GM19372 (cell line): ENCODE data around the gene ZBTB42.

Experiments used
- ATAC-seq: cut with Tn5 transposase; IDR thresholded peaks from one replicate; pipeline ENCODE4 v1.9.1; 2021; ENCODE audit warnings: mild to moderate bottlenecking, low read depth, moderate library complexity; ENCODE audit not compliant: unreplicated experiment

ZBTB42 gene

DNA sequence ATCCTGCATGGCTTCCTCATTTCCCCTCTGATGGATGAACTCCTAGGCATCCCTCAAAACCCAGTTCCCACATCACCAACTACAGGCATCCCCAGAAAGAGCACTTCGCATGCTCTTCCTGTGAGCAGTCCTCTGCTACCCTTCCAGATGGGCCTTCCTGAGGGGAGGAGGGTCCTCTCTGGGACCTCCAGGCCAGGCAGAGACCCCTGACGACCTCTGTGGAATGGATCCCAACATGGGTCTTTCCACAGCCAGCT lies 7.3 kb upstream of the ZBTB42 start:
- ATAC-seq = no peak

DNA sequence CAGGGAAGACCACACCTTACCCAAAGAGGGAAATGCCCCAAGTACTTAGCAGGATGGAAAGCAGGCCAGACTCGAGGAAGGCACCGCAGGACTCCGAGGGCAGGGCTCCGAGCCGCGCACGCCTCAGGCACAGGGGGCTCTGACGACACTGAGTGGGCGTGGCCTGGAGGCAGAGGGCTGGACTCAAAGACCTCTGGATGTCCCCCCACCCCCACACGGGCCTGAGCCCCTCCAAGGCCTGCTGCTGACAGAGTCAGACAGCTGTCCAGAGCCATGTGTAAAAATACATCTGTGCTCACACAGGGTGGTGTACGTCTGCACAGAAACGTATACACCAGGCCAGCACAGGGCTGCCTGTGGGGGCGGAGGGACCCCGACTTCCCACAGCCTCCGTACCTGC lies 6.8 kb upstream of the ZBTB42 start:
- ATAC-seq = no peak

DNA sequence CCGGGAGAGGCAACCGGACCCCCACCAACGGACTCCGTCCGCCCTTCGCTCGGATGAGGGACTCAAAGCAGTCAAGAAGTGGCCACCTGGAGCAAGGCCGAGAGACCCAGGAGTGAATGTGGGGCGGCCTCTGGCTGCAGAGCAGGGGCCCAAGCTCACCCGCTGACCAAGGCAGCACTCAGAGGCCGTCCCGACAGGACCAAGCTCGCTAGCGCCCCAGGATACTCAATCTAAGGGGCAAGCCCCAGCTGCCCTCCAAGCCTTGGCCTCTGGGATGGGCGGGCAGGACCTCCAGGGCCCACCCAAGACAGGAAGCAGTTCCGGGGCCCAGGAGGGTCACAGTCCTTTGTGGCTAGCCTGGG lies 6.3 kb upstream of the ZBTB42 start:
- no peak for ATAC-seq

DNA sequence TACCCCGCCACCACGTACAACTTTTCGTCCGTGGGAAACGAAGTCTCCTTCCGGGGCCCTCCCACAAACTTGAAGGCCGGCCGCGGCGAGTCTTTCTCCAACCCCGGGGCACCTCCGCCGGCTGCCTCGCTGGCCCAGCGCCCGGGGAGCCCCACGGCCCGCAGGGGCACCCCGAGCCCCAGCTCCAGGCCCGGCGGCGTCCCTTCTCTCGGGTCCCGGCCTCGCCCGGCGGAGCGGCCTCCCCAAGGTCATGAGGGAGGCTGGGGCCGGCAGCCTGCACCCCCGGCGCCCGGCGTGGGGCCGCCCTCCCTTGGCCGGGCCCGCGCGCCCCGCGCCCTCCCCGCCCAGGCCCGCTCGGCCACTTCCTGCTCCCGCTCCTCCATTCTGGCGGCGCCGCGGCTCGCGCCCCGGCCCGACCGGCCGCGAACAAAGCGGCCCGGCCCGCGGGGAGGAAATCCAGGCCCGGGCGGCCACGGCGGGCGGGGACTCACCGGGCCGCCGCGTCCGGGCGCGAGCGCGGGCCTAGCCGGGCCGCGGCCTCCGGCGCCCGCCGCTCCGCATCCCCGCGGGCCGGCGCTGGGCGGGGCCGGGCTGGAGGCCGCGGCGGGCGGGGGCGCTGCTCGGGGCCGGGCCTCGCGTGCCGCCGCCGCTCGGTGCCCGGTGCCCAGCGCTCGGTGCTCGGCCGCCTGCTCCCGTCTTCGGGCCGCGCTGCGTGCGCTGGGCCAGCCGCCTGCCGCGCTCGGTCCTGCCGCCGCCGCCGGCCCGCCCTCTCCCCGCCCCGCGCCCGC lies 5.7 kb upstream of the ZBTB42 start, which contains the start of gene AKT1:
AKT1 (minus strand) TSS at position 756 of the 788 bp plus-strand sequence. CDS start 3,105 bp downstream, outside the sequence.
- peak; percentile 43 for ATAC-seq

DNA sequence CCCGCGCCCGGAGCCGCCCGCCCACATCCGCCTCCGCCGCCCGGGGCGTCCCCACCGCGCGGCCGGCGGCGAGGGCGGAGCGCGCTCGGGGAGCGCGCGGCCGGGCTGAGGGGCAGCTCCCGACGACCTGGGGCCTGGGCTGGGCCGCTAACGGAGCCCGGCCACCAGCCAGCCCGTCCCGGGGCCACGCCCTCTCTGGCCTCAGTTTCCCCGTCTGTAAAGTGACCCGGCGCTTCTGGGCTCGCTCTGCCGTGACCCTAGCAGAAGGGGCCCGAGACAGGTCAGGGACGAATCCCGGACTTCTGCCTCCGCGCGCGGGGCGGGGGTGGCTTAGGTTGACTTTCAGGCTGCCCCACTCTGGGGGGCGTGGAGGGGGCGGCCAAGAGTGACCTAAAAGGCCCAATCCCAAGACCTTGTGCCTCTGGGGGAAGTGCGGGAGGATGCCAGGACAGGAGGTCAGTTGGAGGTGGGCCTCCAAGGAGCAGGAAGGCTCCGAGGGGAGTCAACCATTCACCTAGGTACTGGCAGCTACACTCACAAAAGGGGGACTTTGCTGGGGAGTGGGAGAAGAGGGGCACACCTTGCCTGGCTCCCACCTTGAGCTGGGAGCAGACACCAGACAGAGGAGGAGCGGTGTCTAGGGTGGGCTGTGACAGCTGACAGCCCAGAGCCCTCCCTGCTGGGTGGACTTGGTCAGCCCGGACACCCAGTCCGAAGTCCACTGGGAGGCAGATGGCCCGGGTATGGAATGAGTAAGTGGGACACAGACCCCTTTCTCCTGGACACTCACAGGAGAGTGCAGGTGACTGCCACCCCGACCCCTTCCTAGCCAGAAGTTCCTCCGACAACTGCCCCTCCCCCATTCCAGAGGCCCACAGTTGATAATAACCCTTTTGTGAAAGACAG lies 4.9 kb upstream of the ZBTB42 start:
- peak; percentile 3 for ATAC-seq

DNA sequence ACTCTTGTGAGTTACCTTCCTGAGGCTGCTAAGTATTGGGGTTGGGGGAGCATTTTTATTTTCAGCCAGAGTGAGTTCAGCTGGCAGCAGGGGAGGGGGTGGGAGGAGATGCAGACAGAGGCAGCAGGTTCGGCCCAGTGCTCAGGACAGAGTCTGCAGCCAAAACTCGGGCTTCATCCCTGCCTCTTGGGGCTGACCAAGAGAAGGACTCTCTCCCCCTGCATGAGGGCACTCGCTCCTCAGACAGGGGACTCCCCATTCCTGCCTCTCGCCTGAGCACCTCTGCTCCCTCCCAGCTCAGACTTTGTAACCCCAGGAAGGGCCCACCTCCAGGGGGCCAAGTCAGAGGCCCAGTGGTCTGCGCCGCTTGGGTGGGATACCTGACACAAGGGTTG lies 4.2 kb upstream of the ZBTB42 start:
- ATAC-seq = no peak

DNA sequence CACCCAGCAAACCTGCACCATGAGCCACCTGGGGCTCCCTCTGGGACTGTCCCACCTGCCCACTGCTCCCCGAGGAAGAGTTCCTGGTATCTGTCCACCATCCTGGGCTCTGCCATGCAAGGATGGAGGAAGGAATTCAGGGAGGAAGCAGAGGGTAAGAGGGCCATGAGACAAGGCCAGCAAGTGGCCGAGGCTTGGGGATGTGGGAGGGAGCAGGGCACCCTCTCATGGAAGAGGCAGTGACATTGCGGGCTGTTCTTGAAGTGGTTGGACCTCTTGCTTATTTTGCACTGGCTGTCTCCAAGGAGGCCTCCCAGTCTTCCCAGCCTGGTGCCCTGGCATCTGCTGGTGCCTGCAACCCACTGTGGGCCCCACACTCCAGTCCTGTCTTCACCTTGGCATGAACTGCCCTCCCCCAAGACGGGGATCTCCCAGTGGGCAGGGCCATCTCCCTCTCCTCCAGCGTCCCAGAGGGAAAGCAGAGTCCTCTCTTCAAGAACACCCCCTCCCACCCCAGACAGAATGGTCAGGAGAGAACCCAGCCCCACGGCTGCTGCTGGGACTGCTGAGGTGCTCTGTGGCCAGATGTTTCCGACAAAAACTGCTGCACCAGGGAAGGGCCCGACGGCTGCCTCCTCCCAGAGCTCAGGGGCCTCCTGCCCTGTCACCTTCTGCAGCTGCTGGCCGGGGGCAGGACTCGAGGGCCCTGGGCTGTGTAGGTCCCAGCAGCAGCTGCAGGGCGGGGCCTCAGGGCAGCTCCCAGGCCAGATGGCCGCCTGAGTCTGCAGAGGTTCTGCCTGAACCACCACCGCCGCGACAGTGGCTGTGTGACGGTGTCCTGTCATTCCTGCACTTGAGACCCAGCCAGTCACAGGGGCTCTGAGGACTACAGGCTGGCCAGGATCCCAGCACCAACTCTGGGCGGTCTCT lies 3.5 kb upstream of the ZBTB42 start:
- no peak for ATAC-seq

DNA sequence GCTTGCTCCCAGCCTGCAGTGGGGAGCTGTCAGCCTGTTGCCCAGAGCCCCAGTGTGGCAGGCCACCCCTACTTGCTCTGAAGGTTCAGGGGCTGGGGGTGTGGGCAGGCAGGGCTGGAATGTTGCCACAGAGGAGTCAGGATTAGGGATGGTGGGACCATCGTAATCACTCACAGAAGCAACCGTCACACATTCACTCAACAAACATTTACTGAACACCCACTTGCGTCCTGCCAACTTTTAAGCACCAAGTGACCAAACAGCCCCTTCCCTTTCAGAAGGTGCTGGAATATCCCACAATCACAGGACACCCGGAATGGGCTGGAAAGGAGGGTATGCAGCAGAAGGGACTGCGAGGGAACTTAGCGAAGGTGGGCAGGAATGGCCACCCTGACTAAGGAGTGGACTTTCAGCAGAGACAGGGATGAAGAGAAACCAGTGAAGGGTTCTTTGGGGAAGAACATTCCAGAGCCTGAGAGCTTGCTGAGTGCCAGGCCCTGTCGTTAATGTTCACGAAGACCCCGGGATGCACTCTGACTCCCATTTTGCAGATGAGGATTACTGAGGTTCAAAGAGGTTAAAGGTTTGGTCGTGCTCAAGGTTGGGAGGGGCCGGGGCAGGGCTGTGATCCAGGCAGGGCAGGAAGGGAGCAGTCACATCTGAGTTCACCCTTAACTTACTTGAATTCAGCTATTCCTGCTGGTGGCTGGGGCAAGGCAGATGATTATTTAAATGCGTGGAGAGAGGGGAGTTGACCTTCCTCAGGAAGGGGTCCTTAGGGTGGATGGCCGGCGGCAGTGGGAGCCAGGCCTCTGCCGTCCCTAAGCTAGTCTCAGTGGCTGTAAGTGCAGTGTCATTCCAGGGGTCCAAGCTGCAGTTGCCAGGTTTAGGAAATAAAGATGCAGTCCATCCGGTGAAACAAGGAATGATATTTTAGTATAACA lies 2.3 kb upstream of the ZBTB42 start:
- ATAC-seq = no peak

DNA sequence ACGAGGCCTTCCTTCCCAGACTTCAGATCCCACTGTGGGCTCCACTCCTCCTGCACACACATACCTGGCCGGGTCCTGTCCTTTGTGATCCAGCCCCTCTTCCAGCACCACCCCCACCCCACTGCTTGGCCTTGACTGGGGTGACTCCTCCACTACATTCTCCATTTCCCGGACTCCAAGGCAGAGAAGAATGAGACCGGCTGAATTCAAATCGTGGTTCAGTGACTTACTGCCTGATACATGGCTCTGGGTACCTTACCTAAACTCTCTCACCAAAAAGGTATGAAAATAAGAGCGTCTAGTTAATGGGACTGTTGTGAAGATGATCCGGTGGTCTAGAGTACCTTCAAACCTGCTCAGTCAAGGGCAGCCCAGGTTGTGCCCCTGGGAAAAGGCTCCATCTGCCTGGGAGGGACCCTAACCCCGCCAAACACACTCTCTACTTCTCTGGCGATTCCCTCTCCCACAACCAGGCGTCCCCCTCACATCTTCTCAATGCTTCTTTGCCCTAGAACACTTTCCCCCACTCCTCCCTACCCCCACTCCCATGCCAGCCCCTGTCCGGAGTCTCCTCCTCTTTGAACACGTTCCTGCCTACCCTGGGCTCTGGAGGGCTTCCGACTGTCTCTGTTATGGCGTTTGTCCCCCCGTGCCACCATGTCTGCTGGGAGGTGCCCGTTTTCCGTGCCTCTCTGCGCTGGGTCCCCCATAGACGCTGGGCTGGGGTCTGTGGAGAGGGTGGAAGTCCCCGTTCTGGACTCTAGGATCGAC lies 1.5 kb upstream of the ZBTB42 start:
- no peak for ATAC-seq

DNA sequence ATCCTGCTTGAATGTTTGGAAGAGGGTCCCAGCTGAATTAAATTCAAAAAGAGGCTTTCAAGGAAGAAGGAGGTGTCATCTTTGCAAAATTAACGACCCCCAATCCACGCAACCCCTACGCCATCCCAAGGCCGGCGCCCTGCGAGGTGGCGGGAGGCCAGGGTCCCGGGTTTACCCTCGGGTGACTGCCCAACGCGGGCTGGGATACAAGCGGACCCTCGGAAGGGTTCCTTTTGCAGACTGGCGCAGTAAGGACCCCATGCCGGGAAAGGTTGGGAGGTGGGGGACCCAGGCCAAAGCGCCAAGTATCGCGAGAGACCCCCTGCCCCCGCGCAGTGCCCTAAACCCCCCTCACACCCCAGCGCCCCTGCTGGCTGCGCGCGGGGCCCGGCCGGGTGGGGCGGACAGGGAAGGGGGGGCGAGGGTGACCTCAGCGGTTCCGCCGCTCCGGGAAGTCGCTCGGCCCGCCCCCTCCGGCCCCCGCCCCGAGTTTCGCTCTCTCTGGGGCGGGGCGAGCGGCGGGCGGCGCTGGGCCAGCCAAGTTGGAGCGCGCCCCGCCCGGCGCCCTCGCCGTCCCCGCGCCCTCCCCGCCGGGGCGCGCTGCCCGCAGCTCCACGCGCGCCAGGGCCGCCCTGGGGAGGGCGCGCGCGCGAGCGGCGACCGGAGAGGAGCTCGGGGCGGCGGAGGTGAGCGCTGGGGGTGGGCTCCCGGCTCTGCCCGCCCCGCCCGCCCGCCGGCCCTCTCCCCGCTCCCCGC lies 708 bp upstream of the ZBTB42 start:
- ATAC-seq = peak; percentile 62

DNA sequence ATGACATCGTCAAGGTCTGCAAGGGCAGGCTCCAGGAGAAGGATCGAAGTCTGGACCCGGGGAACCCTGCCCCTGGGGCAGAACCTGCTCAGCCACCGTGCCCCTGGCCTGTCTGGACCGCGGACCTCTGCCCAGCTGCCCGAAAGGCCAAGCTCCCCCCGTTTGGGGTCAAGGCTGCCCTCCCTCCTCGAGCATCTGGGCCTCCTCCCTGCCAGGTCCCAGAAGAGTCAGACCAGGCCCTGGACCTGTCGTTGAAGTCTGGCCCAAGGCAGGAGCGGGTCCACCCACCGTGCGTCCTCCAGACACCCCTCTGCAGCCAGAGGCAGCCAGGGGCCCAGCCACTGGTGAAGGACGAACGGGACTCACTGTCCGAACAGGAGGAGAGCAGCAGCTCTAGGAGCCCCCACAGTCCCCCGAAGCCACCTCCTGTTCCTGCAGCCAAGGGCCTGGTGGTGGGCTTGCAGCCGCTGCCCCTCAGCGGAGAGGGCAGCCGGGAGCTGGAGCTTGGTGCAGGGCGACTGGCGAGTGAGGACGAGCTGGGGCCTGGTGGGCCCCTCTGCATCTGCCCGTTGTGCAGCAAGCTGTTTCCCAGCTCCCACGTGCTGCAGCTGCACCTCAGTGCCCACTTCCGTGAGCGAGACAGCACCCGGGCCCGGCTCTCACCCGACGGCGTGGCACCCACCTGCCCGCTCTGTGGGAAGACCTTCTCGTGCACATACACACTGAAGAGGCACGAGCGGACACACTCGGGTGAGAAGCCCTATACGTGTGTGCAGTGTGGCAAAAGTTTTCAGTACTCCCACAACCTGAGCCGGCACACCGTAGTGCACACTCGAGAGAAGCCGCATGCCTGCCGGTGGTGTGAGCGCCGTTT lies 856 bp downstream of the ZBTB42 start:
- ATAC-seq = no peak

DNA sequence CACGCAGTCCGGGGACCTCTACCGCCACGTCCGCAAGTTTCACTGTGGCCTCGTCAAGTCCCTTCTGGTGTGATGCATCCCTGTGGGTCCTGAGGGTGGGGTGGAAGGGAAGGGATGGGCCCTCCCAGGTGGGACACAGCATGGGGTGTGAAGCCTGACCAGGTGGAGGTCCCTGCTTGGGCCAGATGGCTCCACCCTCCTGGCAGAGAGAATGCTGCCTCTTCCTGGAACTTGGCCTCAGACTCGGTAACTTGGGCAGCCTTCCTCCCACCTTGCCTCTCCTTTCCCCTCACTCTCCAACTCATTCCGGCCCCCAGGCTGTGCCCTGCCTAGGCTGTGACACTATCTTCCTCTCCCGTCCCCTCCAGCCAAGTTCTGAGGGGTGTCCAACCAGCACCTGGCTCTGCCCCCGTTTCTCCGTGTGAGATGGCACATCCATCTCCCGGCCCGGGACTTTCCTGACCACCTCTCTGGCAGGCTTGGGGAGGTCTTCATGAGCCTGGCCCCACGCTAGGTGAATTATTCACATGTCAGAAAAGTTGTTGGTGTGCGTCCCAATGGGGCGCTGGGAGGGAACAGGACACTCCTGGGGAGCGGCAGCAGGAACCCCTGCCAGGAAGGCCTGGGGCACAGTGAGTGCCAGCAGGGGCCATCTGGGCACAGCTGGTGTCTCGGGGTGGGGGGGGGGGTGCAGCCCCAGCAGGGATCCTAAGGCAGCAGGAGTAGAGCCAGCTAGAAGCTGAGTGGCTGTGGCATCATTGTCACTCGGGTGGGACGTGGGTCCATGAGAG lies 1.7 kb downstream of the ZBTB42 start:
- no peak for ATAC-seq

DNA sequence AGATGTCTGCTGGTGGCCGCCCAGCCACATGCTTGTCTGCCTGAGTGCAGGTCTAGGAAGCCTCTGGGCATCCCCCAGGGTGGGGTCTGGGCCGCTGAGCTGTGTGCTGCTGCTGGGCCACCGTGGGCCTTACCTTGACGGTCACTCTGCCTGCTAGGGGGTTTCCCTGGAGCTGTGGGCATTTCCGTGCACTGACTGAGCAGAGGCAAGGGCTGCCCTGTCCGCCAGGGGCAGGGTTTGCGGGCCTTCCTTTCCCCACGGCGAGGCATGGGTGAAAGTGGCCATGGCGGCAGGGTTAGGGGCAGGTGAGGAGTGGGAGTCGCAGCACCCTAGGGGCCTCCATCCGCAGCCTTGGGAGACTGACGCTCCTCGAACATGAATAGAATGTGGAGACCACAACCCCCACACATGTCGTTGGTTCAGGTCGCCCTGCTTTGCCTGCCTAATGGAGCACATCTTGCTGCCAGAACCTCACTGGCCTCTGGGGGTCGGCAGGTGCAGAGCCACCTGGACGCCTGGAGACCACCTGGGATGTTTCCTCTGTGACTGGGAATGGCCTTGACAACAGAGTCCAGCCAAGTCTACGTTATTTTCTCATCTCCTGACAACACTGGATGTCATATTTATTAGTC lies 2.5 kb downstream of the ZBTB42 start:
- ATAC-seq = no peak

DNA sequence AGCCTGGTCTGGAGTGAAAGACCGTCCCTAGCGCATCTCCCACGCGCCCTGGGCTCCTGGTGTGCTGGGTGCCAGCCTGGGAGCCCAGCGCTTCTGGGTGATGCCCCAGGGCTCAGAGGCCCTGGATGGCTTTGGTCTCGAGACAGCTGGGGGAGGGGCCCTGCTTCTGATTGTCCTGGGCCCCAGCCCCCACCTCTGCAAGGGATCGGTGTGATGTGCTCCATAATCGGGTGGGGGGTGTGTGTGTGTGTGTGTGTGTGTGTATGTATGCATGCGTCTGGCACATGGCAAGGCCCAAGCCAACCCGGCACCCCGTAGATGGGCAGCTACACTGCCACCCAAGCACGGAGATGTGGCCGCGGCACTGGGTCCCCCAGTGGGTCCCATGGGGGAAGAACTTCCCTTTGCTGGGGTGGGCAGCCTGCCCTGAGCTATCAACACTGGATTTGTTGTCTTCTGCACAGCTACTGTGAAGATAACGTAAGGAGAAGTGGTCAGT lies 3.1 kb downstream of the ZBTB42 start:
- ATAC-seq = no peak

DNA sequence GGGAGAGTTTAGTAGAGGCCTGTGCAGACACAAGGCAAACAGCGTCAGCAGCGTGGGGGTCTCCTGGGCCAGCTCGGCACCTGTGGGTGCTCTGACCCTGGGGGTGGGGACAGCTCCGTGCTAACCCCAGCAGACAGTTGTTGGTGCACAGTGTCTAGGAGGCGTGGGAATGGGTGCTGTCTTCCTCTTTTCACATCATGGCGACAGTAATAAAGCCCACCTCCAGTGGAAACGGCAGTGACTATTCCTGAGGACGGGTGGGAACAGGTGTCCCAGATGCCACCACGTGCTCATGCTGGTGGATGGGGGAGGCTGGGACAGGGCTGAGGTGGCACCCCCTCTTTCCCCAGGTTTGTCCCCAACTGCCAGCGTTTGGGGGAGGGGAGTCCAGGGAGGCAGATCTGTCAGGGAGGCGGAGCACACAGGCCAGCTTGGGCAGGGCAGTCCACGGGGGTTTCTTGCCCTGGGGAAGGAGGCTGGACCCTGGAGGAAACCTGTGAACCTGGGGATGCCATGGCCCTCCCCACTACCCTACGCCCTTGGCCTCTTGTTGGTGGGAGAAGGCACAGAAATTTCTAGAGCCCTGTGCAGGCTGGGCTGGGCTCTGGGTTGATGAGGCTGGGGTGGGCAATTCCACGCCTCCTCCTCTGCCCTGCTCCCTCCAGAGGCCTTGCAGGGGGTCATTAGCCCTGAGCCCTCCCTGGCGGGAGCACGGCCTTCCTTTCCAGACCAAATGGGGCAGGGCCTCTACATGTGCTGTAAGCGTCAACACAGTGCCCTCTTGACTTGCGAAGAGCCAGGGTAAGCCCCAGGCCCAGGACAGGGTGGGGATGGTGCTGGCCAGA lies 3.8 kb downstream of the ZBTB42 start:
- ATAC-seq = no peak
